Upper lobe of right lung (tissue), 1 donor: ENCODE measurements around the gene GASK1A. TPM values are rescaled to one million over a fixed set of nuclear protein-coding genes. Genes with fewer than 3 reads are reported as not detected.

Experiments
- ATAC-seq: fragments of 200-7000 bp; cut with Tn5 transposase; one replicate; pipeline ENCODE4 v1.9.1; 2020; ENCODE audit warnings: mild to moderate bottlenecking, moderate library complexity
- DNase-seq: peaks from one replicate; pipeline ENCODE4 v3.0.0-alpha.2; 2020
- H3K27ac ChIP-seq: fragments of 200-600 bp; one replicate; pipeline ENCODE4 v1.8.0; 2022
- H3K27me3 ChIP-seq: fragments of 200-600 bp; one replicate; pipeline ENCODE4 v1.8.0; 2022; ENCODE audit warnings: mild to moderate bottlenecking
- H3K36me3 ChIP-seq: fragments of 200-600 bp; one replicate; pipeline ENCODE4 v1.8.0; 2022
- H3K4me1 ChIP-seq: fragments of 200-600 bp; one replicate; pipeline ENCODE4 v1.8.0; 2022
- H3K4me3 ChIP-seq: fragments of 200-600 bp; one replicate; pipeline ENCODE4 v1.8.0; 2022; ENCODE audit warnings: mild to moderate bottlenecking
- H3K9me3 ChIP-seq: fragments of 200-600 bp; one replicate; pipeline ENCODE4 v1.8.0; 2022
- intact Hi-C: fragments of 100-400 bp; cut with DNase I; formaldehyde crosslinking; loops from one replicate; pipeline ENCODE4 v1.11.0; 2022
- total RNA-seq: library from RNA; stranded (reverse); fragmentation: NEBNext Ultra II Directional; extraction: Animal tissue kit (Norgen Biotek cat#: 25700); gene quantifications from one replicate; pipeline ENCODE4 v1.2.1, GENCODE V29; 2021
- TF ChIP-seq, protein P1 (sequence below): fragments of 200-600 bp; IDR thresholded peaks from one replicate; pipeline ENCODE4 v1.8.0; 2022; ENCODE audit warnings: antibody characterized with exemption
- donor health status: DM: no; HTN: yes; CAD: no; lungs with severe emphysema.

Gene GASK1A
- total RNA-seq, 1 donor from 2014 or later = 3.9 TPM

DNA sequence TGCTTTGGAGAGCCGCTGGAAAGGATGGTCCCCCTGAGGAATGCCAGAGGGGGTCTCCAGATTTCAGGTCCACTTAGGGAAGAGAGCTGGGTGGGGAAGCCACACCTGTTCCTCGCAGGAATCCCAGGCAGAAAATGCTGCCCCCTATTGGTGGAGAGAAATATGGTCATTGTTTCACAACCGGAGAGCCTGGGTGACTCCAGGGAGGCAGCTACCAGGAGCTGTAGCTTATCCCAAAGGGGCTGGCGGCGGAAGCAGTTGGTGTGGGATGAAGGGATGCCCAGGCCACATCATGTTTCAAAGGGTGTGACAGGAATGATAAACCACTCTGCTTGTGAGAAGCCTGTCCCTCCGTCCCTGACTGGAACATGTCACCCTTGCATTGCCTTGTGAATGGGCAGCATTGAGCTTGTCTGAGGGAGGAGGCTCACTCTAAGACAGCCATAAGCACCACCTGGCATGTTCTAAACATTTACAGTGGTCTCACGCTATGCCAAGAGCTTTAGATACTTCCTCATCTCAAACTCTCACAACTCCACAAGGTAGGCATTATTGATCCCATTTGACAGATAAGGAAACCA lies 92.3 kb downstream of the GASK1A start:
- intact Hi-C loops = no loop called here
- no peak for DNase-seq

DNA sequence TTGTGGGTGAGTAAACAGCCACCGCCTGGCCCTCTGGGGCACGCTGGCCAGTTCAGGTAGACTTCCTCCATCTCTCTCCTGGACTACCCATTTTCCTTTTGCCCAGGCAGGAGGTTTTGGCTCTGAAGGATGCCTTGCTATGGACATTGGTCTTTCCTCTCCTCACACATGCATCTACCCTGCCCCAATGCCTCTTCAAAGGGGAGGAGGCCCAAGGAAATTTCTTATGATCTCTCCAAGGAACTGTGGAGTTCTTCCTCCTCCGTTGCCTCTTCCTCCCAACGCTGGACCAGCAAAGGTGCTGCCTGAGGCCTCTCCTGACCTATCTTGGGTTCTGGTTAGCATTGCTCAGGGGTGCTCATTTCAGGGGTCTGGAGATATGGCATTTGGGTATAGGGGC lies 93.2 kb downstream of the GASK1A start:
- no peaks in the 10 kb centered on the region for H3K9me3 ChIP-seq
- H3K36me3 ChIP-seq = no peaks in the 10 kb centered on the region
- no peak for DNase-seq
- intact Hi-C loops = no loop called here
- H3K27ac ChIP-seq = no peak overlapping the region
- no peaks in the 10 kb centered on the region for H3K4me1 ChIP-seq
- no peaks in the 10 kb centered on the region for H3K27me3 ChIP-seq
- no peak for ATAC-seq
- H3K4me3 ChIP-seq = no peak overlapping the region
- TF ChIP-seq, protein P1, sequence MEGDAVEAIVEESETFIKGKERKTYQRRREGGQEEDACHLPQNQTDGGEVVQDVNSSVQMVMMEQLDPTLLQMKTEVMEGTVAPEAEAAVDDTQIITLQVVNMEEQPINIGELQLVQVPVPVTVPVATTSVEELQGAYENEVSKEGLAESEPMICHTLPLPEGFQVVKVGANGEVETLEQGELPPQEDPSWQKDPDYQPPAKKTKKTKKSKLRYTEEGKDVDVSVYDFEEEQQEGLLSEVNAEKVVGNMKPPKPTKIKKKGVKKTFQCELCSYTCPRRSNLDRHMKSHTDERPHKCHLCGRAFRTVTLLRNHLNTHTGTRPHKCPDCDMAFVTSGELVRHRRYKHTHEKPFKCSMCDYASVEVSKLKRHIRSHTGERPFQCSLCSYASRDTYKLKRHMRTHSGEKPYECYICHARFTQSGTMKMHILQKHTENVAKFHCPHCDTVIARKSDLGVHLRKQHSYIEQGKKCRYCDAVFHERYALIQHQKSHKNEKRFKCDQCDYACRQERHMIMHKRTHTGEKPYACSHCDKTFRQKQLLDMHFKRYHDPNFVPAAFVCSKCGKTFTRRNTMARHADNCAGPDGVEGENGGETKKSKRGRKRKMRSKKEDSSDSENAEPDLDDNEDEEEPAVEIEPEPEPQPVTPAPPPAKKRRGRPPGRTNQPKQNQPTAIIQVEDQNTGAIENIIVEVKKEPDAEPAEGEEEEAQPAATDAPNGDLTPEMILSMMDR = no peak

More for the DNA sequence above, 92.3 kb downstream of the GASK1A start:
- Histone ChIP-seq H3K27me3 (no peaks in the 10 kb centered on the region), H3K4me3 (no peak overlapping the region), H3K9me3 (no peaks in the 10 kb centered on the region), H3K4me1 (no peaks in the 10 kb centered on the region), H3K36me3 (no peaks in the 10 kb centered on the region), H3K27ac (no peak overlapping the region)
- ATAC-seq = peak; percentile 35
- TF ChIP-seq, protein P1 = peak; percentile 45

DNA sequence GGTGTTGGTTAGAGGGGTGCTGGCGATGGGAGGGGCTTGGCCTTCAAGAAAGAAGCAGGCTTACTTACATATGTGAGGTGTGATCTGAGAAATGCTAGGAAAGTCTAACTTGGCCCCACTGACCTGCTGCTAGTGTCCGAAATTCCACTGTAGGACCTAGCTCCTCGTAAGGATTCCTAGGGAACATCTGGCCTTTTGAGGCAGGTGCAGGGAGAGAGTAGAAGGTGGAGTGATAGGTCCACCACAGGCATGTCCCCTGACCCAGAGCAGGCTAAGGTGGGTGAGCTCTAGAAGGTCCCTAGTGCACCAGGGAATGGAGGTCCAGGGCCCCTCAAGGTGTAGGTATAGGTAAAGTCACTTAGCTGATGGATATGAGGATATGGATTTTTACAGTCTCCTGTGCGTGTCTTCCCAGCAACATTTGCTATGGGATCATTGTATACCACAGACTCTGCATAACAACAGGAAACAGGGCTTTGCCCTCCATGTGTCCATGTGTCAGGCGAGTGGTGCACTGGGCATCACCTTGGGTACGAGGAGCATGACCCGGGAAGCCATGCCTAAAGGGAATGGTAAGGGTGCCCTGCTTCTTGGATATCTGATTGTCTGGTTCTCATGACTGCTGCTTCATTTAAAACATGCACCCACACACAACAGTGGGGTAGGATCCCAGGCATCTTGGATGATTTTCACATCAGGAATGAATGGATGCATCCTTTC lies 94.2 kb downstream of the GASK1A start:
- no peak for ATAC-seq
- DNase-seq = no peak
- H3K27ac ChIP-seq = no peak overlapping the region
- no peak overlapping the region for H3K4me3 ChIP-seq
- H3K36me3 ChIP-seq = no peaks in the 10 kb centered on the region
- no peaks in the 10 kb centered on the region for H3K4me1 ChIP-seq
- no peaks in the 10 kb centered on the region for H3K9me3 ChIP-seq
- intact Hi-C loops = no loop called here
- TF ChIP-seq, protein P1 = no peak
- no peaks in the 10 kb centered on the region for H3K27me3 ChIP-seq

DNA sequence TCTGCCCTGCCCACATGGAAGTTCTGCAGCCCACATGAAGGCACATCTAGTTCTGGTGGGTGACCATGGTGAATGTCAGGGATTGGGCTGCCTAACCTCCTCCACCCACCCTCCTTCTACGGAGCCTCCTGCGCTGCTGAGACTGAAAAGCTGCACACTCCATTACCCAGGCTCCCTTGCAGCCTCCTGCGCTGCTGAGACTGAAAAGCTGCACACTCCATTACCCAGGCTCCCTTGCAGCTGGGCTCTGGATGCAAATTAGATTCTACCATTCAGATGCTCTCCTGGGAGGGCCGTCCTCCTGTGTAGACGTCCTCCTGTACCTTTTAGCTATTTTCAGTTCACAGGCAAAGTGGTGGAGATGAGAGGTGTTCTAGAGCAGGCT lies 94.7 kb downstream of the GASK1A start:
- TF ChIP-seq, protein P1 = no peak
- Histone ChIP-seq H3K4me1 (no peaks in the 10 kb centered on the region), H3K27ac (no peak overlapping the region), H3K27me3 (no peaks in the 10 kb centered on the region), H3K4me3 (no peak overlapping the region), H3K9me3 (no peaks in the 10 kb centered on the region), H3K36me3 (no peaks in the 10 kb centered on the region)
- ATAC-seq (no peak), DNase-seq (no peak)
- intact Hi-C loops = no loop called here

DNA sequence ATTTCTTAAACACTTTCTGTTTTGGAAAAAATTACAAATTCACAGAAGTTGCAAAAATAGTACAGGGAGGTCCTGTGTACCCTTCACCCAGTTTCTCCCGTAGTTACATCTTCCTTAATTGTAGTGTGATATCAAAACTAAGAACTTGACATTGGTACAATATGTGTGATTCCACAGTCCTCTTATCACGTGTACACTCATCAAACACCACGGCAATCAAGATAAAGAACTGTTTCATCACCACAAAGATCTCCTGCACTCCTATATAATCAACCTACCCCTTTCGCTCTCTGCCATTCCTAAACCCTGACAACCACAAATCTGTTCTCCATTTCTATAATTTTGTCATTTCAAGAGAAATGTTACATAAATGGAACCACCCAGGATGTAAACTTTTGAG lies 95.4 kb downstream of the GASK1A start:
- DNase-seq (no peak), ATAC-seq (no peak)
- Histone ChIP-seq H3K9me3 (no peaks in the 10 kb centered on the region), H3K4me3 (no peak overlapping the region), H3K27me3 (no peaks in the 10 kb centered on the region), H3K36me3 (peaks cover 6% of the 10 kb centered on the region), H3K27ac (no peak overlapping the region), H3K4me1 (no peaks in the 10 kb centered on the region)
- intact Hi-C loops = no loop called here
- TF ChIP-seq, protein P1 = no peak
